NCI-H345 treated with DMSO at 0.1 percent for 48 hours (cell line): Measurements from ENCODE around the gene MAGEB3.
"Not testable (repeated sequence)": the region's sequence is repeated elsewhere in the genome, so short reads cannot be mapped to it uniquely, and the experiment has no call there.

Experiments
- DNase-seq: peaks from one replicate; lab custom pipeline; 2025; ENCODE audit not compliant: unreplicated experiment; lab: John Stamatoyannopoulos, UW

The MAGEB3 gene, protein sequence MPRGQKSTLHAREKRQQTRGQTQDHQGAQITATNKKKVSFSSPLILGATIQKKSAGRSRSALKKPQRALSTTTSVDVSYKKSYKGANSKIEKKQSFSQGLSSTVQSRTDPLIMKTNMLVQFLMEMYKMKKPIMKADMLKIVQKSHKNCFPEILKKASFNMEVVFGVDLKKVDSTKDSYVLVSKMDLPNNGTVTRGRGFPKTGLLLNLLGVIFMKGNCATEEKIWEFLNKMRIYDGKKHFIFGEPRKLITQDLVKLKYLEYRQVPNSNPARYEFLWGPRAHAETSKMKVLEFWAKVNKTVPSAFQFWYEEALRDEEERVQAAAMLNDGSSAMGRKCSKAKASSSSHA

DNA sequence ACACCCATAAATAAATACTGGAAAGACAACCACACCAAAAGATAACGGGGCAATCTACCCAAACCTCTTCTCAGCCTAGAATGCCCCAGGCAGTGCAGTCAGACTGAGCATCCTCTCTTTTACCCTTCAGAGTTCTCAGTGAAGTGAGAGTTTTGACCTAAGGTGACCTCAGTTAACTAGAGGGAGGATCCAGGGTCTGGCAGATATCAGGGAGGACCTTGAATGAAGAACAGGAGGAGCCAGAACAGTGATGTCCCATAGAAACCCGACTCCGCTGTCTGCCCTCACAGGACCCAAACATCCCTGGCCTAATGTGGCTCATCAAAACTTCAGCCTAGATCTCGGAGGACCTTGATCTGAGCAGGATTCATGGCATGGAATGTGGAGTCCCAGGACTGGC is at the start of gene MAGEB3:
TSS of gene MAGEB3 (plus strand) at position 263 of the 400 bp plus-strand sequence. CDS start 5,268 bp downstream, outside the sequence.
- no peak for DNase-seq

DNA sequence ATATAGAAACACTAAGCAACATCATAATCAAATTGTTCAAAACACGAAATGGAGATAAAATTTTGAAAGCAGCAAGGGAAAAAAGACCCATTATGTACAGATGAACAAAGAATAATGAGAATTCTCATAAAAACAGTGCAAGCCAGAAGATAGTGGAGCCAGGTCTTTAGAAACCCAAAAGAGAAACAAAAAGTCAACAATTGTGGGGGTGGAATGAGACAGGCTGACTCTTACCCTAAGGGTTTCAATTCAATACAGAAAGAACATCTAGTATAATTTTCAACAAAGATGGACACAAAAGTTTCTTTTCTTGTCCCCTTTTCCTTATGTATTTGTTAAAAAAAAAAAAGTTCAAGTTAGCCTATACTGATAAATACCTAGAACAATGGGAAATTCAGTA is 49.1 kb upstream of the MAGEB3 start:
- DNase-seq = no peak

DNA sequence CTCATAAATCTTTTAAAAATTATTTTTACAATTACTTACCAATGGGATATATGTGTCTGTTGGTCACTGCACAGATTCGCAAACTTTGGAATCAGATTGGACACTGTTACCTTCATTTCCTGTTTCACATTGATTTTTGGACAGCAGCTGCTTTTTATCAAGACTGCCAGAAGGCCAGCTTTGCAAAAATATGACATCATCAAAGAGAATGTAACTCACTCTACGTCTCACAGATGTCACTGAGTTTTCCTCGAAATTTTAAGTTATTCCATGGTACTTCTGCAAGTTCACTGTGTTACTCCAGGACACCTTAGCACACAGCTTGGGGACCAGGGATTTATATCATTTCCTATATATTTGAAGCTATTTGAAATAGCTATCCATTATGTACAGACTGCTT is 46.9 kb upstream of the MAGEB3 start:
- DNase-seq = no peak

DNA sequence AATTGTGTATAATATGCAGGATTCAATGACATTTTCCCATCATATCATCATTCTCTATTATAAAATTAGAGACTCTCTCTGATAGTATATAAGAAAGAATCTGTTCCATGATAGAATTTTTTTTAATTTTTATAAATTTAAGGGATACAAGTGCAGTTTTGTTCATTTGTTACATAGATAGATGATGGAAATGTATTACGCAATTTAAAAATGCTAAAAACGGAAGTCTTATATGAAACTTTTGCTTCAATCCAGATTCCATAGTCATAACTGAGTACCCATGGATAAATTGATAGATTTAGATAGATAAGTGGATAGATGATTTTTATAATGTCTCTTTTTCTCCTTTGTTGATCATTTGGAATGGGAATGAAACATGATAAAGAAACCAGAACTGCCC is 40.0 kb upstream of the MAGEB3 start:
- DNase-seq = no peak

DNA sequence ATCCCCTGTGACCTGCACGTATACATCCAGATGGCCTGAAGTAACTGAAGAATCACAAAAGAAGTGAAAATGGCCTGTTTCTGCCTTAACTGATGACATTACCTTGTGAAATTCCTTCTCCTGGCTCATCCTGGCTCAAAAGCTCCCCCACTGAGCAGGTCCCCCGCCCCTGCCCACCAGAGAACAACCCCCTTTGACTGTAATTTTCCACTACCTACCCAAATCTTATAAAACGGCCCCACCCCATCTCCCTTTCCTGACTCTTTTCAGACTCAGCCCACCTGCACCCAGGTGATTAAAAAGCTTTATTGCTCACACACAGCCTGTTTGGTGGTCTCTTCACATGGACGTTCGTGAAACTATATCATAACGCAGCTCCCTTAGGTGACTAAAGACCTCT is 36.5 kb upstream of the MAGEB3 start:
- not testable (repeated sequence) for DNase-seq

DNA sequence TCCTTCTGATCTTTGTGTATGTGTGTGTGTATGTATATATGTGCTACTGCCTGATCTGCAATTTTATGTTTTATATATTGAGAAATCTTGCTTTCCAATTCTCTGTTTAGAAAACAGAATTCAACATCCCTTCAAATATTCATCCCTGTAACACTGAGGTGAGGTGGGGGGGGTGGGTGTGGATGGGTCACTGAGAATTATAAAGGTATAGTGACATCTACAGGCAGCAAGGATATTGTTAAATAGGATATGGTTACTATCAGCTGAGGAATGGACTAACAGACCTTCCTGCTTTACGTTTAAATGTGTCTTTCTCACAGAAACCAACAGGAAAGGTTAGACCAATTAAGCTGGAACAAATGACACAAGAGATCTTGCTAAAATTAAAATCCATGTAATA is 34.1 kb upstream of the MAGEB3 start:
- DNase-seq = peak; percentile 1

DNA sequence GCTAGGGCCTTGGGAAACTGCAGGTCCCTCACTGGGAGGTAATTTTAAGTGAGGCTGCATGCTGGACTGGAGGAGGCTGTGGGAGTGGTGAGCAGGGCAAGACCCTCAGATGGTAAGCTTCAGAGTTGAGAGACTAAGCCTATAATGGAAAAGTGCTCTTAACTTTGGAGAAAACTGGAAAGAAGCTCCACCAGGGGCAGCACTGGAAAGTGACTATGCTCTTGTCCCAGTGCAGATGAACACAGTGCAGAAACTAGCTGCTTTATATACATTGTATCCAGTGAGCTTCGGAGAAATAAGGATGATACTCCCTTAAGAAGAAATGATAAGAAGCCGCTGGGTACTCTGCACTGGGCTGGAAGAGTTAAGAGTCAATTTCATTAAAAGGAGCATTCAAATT is 18.3 kb upstream of the MAGEB3 start:
- DNase-seq = no peak

DNA sequence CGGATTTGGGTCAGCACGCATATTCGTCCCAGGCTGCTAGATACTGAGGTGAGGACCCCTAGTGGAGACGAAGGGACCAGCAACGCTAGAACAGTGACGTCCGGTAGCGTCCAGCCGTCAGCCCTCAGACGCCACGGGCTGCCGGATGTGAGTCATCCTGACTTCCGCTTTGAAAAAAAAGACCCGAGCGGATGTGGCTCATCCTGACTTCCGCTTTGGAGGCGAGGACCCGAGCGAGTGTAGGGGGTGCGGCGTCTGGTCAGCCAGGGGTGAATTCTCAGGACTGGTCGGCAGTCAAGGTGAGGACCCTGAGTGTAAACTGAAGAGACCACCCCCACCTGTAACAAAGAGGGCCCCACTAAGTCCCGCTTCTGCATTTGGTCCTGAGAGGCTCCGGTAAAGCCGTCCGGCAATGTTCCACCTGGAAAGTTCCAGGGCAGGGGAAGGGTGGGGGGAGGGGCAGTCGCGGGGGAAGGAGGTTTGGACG is 15.1 kb upstream of the MAGEB3 start, which contains the start of gene MAGEB2:
TSS of gene MAGEB2 (plus strand) at position 207 of the 487 bp plus-strand sequence. CDS start 3,018 bp downstream, outside the sequence.
- DNase-seq = no peak

DNA sequence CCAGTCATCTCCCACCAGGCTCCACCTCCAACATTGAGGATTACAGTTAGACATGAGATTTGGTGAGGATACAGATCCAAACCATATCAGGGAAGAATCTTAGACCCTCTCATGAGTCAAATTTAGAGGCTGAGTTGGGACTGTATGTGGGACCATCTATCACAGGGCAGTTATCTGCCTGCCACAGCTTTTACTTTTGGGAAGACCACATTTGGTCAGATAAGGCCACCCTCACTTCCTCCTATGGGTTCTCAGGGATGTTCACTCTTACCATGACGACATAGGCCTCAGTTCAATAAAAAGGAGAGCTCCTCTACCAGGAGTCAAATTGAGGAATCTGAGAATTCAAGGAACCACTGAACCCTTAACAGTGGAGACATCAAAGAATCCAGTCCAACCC is 13.0 kb upstream of the MAGEB3 start:
- DNase-seq = no peak

DNA sequence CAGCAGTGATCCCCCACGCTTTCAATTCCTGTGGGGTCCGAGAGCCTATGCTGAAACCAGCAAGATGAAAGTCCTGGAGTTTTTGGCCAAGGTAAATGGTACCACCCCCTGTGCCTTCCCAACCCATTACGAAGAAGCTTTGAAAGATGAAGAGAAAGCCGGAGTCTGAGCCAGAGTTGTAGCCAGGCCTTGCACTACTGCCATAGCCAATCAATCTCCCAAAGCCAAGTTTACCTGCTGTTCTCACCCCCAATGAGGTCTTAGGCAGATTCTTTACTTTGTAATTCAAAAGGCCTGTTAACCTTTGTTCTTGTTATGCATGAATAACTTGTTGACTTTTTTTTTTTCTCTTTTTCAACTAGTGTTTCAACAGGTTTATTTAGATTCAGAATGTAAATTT is 11.1 kb upstream of the MAGEB3 start:
- no peak for DNase-seq

DNA sequence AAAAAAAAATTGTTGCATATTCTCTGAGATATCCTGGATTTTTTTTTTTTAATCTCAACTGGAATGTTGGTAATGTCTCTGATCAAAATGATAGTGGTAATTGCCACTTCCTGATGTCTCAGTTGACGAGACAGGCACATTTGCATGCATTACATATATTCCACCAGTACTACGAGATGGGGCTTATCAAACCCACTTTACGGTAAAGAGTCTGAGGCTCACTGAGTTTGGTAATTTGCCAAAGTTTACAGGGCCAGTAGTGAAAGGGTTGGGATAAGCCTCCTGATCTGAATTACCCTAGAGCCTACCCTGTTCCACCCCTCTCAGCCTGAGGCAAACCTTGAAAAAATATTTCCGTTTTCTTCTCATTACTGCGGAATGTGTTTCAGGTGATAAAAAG is 9.8 kb upstream of the MAGEB3 start:
- DNase-seq = no peak

DNA sequence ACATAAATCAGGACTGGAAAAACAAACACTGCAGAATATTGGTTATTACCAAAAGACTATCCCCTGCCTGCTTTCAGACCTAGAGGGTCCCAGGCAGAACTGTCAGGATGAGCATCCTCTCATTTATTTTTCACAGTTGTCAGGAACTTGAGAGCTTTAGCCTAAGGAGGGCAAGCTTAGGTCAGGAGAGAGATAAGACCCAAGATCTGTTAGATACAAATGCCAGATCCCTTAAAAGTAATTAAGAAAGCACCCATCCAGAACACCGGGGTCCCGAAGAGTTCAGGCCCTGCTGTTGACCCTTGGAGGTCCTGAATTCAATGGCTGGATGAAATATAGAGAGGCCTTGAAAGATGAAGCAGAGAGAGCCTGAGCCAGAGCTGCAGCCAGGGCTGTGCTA is 5.9 kb upstream of the MAGEB3 start:
- no peak for DNase-seq

DNA sequence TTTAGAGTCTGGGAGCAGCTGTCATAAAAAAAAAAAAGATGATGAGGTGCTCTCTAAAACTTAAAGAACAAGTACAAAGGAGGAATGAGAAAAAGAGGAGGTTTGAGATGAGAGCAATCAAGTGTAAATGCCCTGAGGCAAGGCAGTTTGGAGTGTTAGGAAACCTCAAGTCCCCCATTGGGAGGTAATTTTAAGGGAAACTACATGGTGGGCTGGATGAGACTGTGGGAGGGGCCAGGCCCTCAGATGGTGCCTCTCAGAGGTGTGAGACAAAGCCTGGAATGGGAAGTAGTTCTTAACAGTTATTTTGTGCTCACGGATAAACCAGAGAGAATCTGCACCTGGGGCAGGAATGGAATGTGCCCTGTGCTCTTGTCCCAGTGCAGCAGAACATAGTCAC is 1.9 kb upstream of the MAGEB3 start:
- DNase-seq = no peak

DNA sequence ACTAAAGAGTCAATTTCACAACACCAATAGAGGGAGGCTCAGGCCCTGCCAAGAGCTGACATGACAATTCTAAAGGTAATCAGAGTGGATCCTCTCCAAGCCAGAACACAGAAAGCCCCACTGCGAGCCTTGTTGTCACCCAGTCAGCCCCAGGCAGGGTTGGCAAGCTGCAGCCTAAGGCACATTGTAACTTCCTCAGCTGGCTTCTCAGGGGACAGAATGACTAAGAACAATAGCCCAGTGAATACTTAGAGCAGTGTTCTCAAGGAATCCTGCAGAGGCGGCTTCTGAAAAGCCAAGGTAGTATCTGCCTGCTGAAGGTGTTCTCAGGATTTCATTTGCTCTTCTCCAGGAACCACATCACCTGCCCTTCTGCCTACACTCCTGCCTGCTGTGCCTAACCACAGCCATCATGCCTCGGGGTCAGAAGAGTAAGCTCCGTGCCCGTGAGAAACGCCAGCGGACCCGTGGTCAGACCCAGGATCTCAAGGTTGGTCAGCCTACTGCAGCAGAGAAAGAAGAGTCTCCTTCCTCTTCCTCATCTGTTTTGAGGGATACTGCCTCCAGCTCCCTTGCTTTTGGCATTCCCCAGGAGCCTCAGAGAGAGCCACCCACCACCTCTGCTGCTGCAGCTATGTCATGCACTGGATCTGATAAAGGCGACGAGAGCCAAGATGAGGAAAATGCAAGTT is 11.4 kb downstream of the MAGEB3 start, which contains the start of gene MAGEB4:
TSS of gene MAGEB4 (plus strand) at position 277 of the 692 bp plus-strand sequence. CDS start at position 413, 136 bp downstream.
- DNase-seq = no peak

DNA sequence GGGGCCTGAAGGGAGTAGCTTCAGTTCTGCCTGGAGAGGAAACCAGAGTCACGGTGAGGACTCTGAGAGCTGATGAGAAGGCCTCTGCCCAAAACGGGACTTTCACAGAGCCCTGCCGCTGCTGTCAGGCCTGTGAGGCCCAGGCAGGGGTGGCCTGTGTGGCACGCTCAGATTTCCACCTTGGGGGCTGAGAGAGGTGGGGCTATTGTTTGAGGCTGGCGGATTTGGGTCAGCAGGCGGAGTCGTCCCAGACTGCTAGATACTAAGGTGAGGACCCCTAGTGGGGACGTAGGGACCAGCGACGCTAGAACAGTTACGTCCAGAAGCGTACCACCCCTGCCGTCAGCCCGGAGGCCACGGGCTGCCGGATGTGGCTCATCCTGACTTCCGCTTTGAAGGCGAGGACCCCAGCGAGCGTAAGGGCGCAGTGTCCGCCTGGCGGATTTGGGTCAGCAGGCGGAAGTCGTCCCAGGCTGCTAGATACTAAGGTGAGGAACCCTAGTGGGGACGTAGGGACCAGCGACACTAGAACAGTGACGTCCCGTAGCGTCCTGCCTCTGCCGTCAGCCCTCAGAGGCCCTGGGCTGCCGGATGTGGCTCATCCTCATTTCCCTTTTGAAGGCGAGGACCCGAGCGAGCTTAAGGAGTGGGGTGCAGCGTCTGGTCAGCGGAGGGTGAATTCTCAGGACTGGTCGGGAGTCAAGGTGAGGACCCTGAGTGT is 16.5 kb downstream of the MAGEB3 start, which contains the start of gene MAGEB1:
TSS of gene MAGEB1 (plus strand) at position 378 of the 721 bp plus-strand sequence. CDS start 3,348 bp downstream, outside the sequence.
- no peak for DNase-seq

DNA sequence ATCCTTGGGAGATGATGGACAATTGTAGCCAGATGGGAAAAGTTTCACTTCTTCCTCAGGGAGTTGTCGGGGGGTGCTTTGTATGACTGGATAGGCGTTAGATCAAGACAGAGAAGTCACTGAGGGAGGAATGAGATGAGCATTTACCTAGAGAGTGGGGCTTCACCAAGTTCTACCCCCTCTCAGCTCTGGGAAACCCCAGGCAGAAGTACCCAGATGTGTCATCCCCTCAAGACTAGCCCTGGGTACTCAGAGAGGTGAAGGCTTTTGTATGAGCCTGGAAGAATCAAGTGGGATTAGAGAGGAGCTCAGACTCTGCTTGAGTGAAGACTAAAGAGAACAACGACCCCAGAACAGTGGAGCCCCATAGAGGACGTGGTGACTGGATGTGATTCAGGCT is 18.4 kb downstream of the MAGEB3 start:
- DNase-seq = no peak

DNA sequence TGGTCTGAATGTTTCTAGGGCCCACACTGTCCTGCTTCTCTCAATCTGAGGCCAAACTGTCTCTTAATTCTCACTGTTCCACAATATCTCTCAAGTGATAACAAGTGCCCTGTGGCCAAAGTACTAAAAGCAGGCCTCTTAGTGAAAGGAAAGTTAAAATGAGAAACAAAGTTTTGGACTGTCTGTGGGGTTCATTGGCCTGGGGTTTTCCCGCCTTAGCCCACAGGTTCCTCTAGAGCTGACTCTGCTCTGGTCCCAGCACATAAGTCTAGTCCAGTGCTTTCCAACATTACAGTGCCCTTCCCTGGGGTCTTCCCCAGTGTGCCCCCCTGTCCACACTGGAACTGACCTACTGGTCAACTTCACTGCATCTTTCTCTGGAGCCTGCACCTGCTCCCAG is 22.8 kb downstream of the MAGEB3 start:
- DNase-seq = no peak

DNA sequence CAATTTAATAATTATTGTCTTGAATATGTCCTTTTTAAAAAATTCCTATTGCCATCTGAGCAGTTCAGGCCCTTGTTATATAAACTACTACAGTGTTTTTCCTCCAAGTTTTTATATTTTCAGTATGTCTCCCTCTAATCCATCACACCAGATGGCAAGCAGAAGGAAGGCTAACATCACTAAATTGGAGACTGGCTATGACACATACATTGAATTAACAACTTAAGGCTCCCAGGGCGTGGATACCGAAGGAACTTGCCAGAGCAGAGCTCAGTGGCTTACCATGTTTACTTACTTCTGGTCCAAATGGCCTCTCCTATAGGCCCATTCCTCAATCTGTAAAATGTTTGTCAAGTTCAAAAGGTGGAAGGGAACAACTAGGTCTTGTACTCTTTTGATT is 29.5 kb downstream of the MAGEB3 start:
- DNase-seq = no peak

DNA sequence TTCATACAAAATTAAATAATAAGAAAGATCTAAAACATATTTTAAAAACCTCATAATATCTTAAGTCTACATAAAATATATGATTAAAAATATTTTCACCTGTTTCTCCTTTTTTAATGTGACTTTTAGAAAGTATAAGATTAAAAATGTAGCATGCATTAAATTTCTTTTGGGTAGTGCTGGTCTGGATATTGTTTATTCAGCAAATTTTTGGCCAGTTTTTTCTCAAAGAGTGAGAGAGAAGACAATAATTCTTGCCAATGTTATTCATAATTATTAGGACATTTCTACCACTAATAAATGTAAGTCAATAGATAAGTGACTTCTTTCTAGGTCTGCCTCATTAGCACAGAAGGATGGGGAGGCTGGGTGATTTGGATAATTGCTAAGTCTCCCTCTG is 30.6 kb downstream of the MAGEB3 start:
- DNase-seq = no peak

DNA sequence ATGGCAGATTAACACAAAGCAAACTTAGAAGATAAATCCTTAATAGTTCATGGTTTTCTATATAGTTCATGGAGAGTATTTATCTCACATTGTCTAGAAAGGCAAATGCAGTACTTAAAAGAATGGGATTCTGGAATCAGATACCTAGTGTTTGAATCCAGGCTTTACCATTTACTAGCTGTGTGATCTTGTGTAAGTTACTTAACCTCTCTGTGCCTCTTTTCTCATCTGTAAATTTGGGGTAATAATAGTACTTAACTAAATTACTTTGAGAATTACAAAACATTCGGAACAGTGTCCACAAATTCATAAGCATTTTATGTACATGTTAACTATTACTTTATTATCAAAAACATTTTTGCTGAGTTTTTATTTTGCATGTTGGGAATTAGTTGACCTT is 32.3 kb downstream of the MAGEB3 start:
- DNase-seq = no peak

DNA sequence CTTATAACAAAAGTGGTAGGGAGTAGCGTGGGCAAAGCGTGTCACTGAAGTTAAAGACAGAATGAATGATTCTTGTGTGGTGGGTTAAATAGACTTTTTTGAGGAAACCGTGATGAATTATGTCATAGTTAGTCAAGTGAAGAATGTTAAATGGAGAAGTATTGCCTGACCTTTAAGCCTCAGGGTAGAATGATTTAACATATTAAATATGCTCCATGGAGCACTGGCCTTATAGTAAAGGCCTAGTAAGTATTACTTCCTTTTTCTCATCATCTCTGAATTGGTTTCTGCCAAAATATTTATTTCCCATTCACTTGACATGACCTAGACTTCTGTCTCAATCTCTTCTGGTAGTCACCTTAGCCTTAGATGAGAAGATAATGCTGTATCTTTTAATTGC is 40.2 kb downstream of the MAGEB3 start:
- no peak for DNase-seq
